Measurements from ENCODE around the gene SULT1A3.
"Not testable (repeated sequence)": the region's sequence is repeated elsewhere in the genome, so short reads cannot be mapped to it uniquely, and the experiment has no call there.

Gene SULT1A3

GRCh38 chr16:30199608-30200343 is 721 bp downstream of the SULT1A3 start:
- H3K27ac ChIP-seq = not testable (repeated sequence)

- not testable (repeated sequence) for H3K27ac ChIP-seq
These were observed 6.6 kb downstream of the SULT1A3 start for GRCh38 chr16:30205541-30206236.

- not testable (repeated sequence) for H3K27ac ChIP-seq
These were observed 7.2 kb downstream of the SULT1A3 start for GRCh38 chr16:30206252-30206651.

GRCh38 chr16:30207063-30207704 is 8.1 kb downstream of the SULT1A3 start:
- H3K27ac ChIP-seq = not testable (repeated sequence)

- H3K27ac ChIP-seq = not testable (repeated sequence)
These were observed 10.0 kb downstream of the SULT1A3 start for GRCh38 chr16:30209032-30209431.

GRCh38 chr16:30211414-30211813 is 12.4 kb downstream of the SULT1A3 start:
- H3K27ac ChIP-seq = not testable (repeated sequence)

GRCh38 chr16:30217082-30217481 is 18.0 kb downstream of the SULT1A3 start:
- not testable (repeated sequence) for H3K27ac ChIP-seq

GRCh38 chr16:30248379-30248778 is 49.3 kb downstream of the SULT1A3 start, which contains the start of gene NPIPB13:
NPIPB13 (minus strand) TSS chr16:30248479; CDS start chr16:30245573, 2,906 bp downstream.
- not testable (repeated sequence) for H3K27ac ChIP-seq
